ENCODE results near the gene UBE2Q2. TPM values are rescaled to one million over a fixed set of nuclear protein-coding genes. Genes with fewer than 3 reads are reported as not detected.
"Not testable (repeated sequence)": the region's sequence is repeated elsewhere in the genome, so short reads cannot be mapped to it uniquely, and the experiment has no call there.

The UBE2Q2 gene
- total RNA-seq, 2 experiments from 2014 or later, result 25.5 to 36.3 TPM

DNA sequence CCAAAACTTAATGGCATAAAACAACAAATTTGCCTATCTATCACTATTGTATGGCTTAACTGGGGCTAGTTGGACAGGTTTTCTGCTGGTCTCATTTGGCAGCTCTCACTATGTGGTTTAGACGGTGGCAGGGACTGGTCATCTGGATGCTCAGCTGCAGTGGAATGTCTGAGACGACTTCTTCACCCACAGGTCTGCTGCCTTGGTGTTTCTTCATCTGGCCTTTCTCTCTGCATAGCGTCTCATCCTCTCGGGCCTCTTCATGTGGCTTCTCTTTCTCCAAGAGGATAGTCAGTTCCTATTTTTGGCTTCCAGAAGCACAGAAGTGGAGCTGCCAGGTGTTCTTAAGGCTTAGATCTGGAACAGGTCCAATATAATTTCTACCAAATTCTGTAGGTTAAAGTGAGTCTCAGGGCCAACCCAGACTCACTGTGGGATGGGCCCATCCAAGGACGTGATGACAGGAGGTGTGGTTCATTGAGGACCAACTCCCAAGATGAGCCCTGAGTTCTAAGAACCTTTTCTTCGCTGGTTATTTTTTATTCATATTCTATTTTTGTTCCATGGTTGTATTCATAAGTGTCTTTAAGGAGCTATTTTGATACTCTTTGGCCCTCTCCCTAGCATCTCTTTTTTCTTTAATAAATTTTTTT lies 18.6 kb downstream of the UBE2Q2 start:
- Mint-ChIP-seq H3K9me3 (ENCODE audit: low read depth) (no peaks in the 10 kb centered on the region), H3K4me3 (no peak overlapping the region), H3K4me1 (peaks cover 16% of the 10 kb centered on the region), H3K36me3 (peaks cover 46% of the 10 kb centered on the region), H3K27me3 (no peaks in the 10 kb centered on the region), H3K27ac (no peak overlapping the region)
- DNase-seq (no peak), ATAC-seq (no peak)
- CTCF ChIA-PET, result interaction anchor here (1.1 kb wide), 1 partner anchor 14 kb away, joined by 3 read pairs; no protein-coding TSS in a partner anchor

DNA sequence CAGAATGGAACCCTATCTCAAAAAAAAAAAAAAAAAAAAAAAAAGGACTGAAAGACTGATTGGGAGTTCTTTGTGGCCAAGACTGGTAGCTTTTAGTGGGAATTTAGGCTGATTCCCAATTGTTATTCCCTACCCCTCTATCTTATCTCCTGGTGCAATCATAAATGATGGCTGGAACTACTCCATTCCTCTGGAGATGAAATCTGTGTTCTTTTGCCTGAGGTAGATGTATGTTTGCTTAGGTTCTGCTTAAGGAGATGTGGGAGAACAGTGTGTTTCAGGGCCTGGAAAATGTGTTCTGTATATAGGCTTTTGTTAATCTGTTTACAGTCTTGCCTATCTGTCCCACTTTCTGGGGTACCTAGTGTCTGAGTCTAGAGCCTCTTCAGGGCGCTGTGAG lies 19.5 kb downstream of the UBE2Q2 start:
- Mint-ChIP-seq H3K27me3 (no peaks in the 10 kb centered on the region), H3K27ac (no peak overlapping the region), H3K9me3 (ENCODE audit: low read depth) (no peaks in the 10 kb centered on the region), H3K36me3 (peaks cover 44% of the 10 kb centered on the region), H3K4me3 (no peak overlapping the region), H3K4me1 (peaks cover 21% of the 10 kb centered on the region)
- CTCF ChIA-PET, result interaction anchor here (1.1 kb wide), 1 partner anchor 13 kb away, joined by 3 read pairs; no protein-coding TSS in a partner anchor
- no peak for DNase-seq
- no peak for ATAC-seq

DNA sequence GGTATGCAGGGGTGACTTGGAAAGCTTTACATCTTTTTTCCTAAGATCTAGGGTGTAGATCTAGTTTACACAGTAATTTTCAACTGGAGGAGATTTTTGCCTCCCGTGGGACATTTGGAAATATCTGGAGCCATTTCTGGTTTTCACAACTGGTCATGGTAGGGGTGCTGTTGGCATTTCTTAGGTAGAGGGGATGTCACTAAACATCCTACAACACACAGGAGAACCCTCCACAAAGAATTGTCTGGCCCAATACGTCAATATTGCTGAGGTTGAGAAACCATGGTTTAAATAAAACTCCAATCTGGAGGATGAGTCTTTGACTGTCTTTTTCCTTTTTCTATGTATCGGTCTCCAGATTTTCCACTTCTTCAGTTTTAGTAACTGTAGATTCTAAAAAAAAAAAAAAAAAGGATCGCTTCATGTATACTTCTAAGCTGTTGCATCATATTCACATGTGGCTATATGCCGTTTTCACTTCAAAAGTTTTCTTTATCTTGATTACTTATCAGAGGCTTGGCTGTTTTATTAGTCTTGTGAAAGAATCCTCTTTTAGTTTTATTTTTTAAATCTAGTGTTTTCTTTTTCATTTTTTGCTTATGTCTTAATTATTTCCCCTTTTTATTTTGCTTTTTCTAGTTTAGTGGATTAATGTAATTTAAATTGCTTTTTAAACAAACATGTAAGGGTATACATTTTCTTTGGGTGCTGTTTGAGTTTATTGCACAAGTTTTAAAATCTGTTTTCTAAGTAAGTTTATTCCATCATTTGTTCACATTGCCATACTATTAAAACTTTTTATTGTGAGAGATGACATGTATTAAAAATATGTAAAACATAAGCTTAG lies 21.2 kb downstream of the UBE2Q2 start:
- H3K4me1 Mint-ChIP-seq, result peaks cover 22% of the 10 kb centered on the region
- no peaks in the 10 kb centered on the region for H3K27me3 Mint-ChIP-seq
- CTCF ChIA-PET, result no interaction called here
- ATAC-seq (no peak), DNase-seq (no peak)
- H3K9me3 Mint-ChIP-seq (ENCODE audit: low read depth), result no peaks in the 10 kb centered on the region
- H3K27ac Mint-ChIP-seq, result no peak overlapping the region
- no peak overlapping the region for H3K4me3 Mint-ChIP-seq
- peaks cover 45% of the 10 kb centered on the region for H3K36me3 Mint-ChIP-seq

DNA sequence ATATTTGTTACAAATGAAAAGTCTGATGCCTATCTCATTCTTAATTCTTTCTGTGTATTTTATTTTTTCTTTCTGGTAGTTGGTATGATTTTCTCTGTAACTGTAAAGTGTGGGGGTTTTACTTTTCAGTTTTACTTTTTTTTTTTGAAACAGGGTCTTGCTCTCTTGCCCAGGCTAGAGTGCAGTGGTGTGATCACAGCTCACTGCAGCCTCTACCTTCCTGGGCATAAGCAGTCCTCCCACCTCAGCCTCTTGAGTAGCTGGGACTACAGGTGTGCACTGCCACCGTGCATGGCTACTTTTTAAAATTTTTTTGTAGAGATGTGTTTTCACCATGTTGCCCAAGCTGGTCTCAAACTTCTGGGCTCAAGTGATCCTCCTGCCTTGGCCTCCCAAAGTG lies 22.8 kb downstream of the UBE2Q2 start:
- DNase-seq, H3K27me3 Mint-ChIP-seq, H3K27ac Mint-ChIP-seq: not testable (repeated sequence)

DNA sequence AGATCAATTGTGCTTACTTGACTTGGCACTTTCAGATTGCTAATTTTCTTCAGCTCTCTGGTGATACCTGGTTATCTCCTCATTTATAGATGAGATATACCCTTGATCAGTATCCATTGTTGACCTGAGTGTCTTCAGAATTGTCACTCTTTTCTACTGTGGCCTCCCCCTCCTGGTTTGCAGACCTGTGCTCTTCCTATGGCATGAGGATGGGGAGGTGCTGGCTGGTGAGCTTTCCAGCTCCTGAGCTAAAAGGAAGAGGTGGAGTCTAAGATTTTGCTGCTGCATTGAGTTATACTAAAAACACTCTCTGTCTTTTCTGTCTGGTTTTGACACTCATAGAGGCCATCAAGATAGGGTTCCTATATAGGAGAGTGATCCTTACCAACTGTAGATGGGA lies 23.7 kb downstream of the UBE2Q2 start:
- ATAC-seq (no peak), DNase-seq (no peak)
- Mint-ChIP-seq H3K27ac (no peak overlapping the region), H3K4me3 (no peak overlapping the region), H3K4me1 (peaks cover 19% of the 10 kb centered on the region), H3K36me3 (peaks cover 34% of the 10 kb centered on the region), H3K9me3 (ENCODE audit: low read depth) (no peaks in the 10 kb centered on the region), H3K27me3 (no peaks in the 10 kb centered on the region)
- CTCF ChIA-PET, result no interaction called here

More for the DNA sequence above, 22.8 kb downstream of the UBE2Q2 start:
- H3K4me3 Mint-ChIP-seq; ATAC-seq; H3K9me3 Mint-ChIP-seq (ENCODE audit: low read depth): not testable (repeated sequence)
- CTCF ChIA-PET, result interaction anchor here (0.7 kb wide), 1 partner anchor 253 kb away, joined by 4 read pairs; no protein-coding TSS in a partner anchor
- peaks cover 39% of the 10 kb centered on the region for H3K36me3 Mint-ChIP-seq
- peaks cover 19% of the 10 kb centered on the region for H3K4me1 Mint-ChIP-seq

DNA sequence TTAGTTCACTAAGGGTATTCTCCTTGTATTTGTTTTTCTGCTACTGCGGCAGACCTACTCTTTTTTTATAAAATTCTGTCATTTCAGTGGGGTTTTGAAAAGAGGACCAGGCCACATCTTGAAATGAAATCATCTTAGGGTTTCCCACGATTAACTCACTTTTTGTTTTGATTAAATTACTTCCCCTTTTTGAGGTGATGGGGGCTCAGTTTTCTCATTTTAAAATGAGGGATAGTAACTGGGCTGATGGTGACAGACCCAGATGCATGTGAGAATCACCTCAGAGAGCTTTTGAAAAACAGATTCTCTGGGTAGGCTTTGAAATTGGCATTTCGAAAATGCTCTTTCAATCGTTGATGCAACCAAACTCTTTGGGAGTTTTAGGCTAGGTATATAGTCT lies 24.2 kb downstream of the UBE2Q2 start:
- Mint-ChIP-seq H3K27ac (no peak overlapping the region), H3K9me3 (ENCODE audit: low read depth) (no peaks in the 10 kb centered on the region), H3K4me3 (no peak overlapping the region), H3K36me3 (peaks cover 34% of the 10 kb centered on the region), H3K4me1 (peaks cover 19% of the 10 kb centered on the region), H3K27me3 (no peaks in the 10 kb centered on the region)
- DNase-seq (no peak), ATAC-seq (no peak)
- CTCF ChIA-PET, result no interaction called here

DNA sequence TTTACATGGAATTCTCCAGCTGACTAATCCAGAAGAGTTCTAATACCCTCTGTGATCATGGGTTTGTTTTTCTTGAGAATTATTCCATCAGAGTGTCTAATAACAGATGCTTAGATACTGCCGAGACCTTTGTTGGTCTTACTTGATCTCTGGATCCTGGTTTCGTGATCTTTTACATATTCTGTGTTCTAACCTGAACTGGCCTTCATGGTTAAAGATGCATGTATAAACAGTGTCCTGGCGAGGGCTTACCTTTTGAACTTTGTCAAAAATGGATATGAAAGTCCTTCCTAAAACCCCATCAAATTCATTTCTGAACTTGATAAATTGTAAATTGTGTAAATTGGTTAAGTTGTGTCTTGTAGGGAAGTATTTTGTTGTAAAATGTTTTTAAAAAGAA lies 24.8 kb downstream of the UBE2Q2 start:
- Mint-ChIP-seq H3K4me1 (peaks cover 19% of the 10 kb centered on the region), H3K36me3 (peaks cover 31% of the 10 kb centered on the region), H3K27ac (no peak overlapping the region), H3K27me3 (no peaks in the 10 kb centered on the region), H3K4me3 (no peak overlapping the region), H3K9me3 (ENCODE audit: low read depth) (no peaks in the 10 kb centered on the region)
- no peak for DNase-seq
- CTCF ChIA-PET, result no interaction called here
- no peak for ATAC-seq

DNA sequence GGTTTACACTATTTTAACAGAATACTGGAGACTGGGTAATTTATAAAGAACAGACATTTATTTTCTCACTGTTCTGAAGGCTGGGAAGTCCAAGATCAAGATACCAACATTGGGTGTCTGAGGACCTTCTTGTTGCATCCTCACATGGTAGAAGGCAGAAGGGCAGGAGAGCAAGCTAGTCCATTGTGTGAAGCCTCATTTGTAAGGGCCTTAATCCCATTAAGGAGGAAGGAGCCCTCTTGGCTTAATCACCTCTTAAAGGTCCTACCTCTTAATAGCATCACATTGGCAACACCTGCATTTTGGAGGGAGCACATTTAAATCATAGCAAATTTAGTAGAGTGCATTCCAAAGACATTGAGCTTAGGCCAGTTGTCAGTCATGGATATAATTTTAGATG lies 26.2 kb downstream of the UBE2Q2 start:
- H3K9me3 Mint-ChIP-seq (ENCODE audit: low read depth), result no peaks in the 10 kb centered on the region
- DNase-seq (no peak), ATAC-seq (no peak)
- no peak overlapping the region for H3K4me3 Mint-ChIP-seq
- peaks cover 25% of the 10 kb centered on the region for H3K4me1 Mint-ChIP-seq
- peaks cover 39% of the 10 kb centered on the region for H3K36me3 Mint-ChIP-seq
- CTCF ChIA-PET, result interaction anchor here (0.9 kb wide), 1 partner anchor 270 kb away, joined by 5 read pairs; no protein-coding TSS in a partner anchor
- no peaks in the 10 kb centered on the region for H3K27me3 Mint-ChIP-seq
- no peak overlapping the region for H3K27ac Mint-ChIP-seq

DNA sequence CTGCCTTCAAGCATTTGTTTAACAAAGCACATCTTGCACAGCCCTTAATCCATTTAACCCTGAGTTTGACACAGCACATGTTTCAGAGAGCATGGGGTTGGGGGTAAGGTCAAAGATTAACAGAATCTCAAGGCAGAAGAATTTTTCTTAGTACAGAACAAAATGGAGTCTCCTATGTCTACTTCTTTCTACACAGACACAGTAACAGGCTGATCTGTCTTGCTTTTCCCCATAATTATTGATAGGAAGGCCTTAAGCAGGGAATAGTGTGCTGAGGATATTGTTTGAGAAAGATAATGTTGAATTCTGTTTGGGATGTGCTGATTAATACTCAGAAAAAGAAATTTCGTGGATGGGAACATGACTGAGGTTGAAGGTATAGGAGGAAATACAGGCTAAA lies 28.3 kb downstream of the UBE2Q2 start:
- H3K4me3 Mint-ChIP-seq; H3K27ac Mint-ChIP-seq; CTCF ChIA-PET; H3K27me3 Mint-ChIP-seq; ATAC-seq; H3K9me3 Mint-ChIP-seq (ENCODE audit: low read depth); DNase-seq: not testable (repeated sequence)
- Mint-ChIP-seq H3K4me1 (peaks cover 21% of the 10 kb centered on the region), H3K36me3 (peaks cover 45% of the 10 kb centered on the region)

DNA sequence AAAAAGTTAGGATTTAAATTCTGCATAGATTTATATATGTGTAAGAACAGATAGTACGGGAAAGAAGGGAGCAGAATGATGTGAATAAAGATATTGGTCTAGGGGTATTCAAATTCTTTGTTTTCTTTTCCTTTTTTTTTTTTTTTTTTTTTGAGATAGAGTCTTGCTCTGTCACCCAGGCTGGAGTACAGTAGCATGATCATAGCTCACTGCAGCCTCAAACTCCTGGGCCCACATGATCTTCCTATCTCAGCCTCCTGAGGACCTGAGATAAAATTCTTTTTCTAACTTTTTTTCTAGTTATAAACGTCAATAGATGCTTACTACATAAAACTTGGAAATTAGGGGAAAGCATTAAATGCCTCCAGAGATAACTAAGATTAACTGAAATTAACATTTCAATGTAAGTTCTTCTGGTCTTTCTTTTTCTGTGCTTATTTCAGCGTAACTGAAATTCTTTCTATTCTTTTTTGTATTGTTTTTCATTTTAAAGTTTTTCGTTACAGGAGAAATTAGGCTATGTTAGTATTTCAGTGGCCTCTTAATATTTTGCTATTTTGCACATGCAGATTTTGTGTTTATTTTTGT lies 29.2 kb downstream of the UBE2Q2 start:
- H3K36me3 Mint-ChIP-seq, result peaks cover 47% of the 10 kb centered on the region
- no peak overlapping the region for H3K27ac Mint-ChIP-seq
- no peaks in the 10 kb centered on the region for H3K27me3 Mint-ChIP-seq
- ATAC-seq, result no peak
- DNase-seq, result no peak
- no peak overlapping the region for H3K4me3 Mint-ChIP-seq
- CTCF ChIA-PET, result interaction anchor here (0.7 kb wide), 1 partner anchor 28 kb away, joined by 4 read pairs; no protein-coding TSS in a partner anchor
- no peaks in the 10 kb centered on the region for H3K9me3 Mint-ChIP-seq (ENCODE audit: low read depth)
- H3K4me1 Mint-ChIP-seq, result peaks cover 14% of the 10 kb centered on the region

DNA sequence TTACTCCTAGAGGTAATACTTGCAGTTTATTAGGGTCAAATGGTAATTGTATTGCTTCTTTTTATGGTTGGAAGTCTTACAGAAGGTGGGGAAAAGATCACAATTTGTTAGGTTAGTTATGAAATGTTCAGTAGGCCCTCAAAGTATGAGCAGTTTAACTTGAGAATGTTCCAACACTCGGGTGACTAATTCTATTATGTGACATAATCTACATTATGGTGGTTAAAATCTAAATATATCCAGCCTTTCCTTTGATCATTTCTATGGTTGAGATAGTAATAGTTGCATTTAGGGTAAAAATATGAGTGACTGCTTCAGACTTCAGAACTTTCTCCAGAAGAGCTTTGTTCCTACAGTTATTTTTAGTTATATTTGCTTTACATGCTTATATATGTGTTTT lies 40.8 kb downstream of the UBE2Q2 start:
- H3K27ac Mint-ChIP-seq, result no peak overlapping the region
- CTCF ChIA-PET, result interaction anchor here (0.8 kb wide), 1 partner anchor 82 kb away, joined by 3 read pairs; no protein-coding TSS in a partner anchor
- no peaks in the 10 kb centered on the region for H3K4me1 Mint-ChIP-seq
- H3K27me3 Mint-ChIP-seq, result no peaks in the 10 kb centered on the region
- H3K36me3 Mint-ChIP-seq, result peaks cover 30% of the 10 kb centered on the region
- no peaks in the 10 kb centered on the region for H3K9me3 Mint-ChIP-seq (ENCODE audit: low read depth)
- DNase-seq, result no peak
- H3K4me3 Mint-ChIP-seq, result no peak overlapping the region
- ATAC-seq, result no peak

DNA sequence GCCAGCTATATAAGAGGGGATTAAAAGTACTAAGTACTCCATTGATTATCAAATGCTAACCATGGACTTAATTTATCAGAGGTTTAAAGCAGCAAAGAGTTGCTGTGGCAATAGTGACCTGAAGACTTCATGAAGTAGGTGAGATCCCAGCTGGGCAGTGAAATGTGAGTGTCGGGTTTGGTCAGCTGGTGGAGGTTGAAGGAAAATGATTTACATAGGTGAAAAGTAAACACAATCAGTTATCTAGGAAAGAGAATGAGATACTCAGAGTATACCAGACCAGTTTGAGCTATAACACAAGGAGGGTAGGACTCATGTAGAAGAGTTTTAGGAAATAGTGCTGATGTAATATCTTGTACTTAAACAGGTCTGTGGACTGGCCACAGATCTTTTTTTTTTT lies 43.9 kb downstream of the UBE2Q2 start:
- no peak overlapping the region for H3K27ac Mint-ChIP-seq
- H3K9me3 Mint-ChIP-seq (ENCODE audit: low read depth), result no peaks in the 10 kb centered on the region
- no peaks in the 10 kb centered on the region for H3K27me3 Mint-ChIP-seq
- DNase-seq (no peak), ATAC-seq (no peak)
- H3K4me3 Mint-ChIP-seq, result no peak overlapping the region
- peaks cover 14% of the 10 kb centered on the region for H3K4me1 Mint-ChIP-seq
- CTCF ChIA-PET, result interaction anchor here (1.2 to 3.0 kb wide), 2 partner anchors 12 to 16 kb away, joined by 4 to 7 read pairs; no protein-coding TSS in a partner anchor
- peaks cover 28% of the 10 kb centered on the region for H3K36me3 Mint-ChIP-seq

DNA sequence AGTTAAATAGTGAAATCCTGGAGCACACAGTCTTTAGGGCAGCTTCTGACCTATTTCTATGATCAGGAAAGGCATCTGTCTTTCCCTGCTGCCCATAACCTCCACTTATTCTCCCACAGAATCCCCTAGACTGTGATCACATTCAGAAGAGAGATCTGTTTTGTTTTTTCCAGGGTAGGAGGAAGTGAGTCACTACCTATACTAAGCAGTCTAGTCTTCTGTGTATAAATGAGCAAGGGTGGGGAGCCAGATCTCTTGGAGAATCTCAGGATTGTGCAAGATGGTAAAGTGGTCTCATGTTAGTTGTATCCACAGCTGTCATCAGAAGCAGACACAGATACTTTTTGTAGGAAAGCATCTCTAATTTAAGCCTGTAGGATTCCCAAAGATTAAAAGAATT lies 48.6 kb downstream of the UBE2Q2 start:
- Mint-ChIP-seq H3K27ac (no peak overlapping the region), H3K9me3 (ENCODE audit: low read depth) (no peaks in the 10 kb centered on the region), H3K4me3 (no peak overlapping the region), H3K27me3 (no peaks in the 10 kb centered on the region), H3K36me3 (peaks cover 27% of the 10 kb centered on the region), H3K4me1 (peaks cover 16% of the 10 kb centered on the region)
- ATAC-seq (peak; percentile 60), DNase-seq (no peak)
- CTCF ChIA-PET, result no interaction called here

Data from activated CD8-positive, alpha-beta memory T cell treated with anti-CD3 and anti-CD28 coated beads, Interleukin-2, amount 10 ng/mL, durations not matched to agents 7 days and 5 days (primary cell).